ENCODE results near the gene LSM6. TPM values are rescaled to one million over a fixed set of nuclear protein-coding genes. Genes with fewer than 3 reads are reported as not detected.

LSM6 gene
- total and polyA plus RNA-seq, 12 donors = 10.7 to 49.4 (median 25.7) TPM

DNA sequence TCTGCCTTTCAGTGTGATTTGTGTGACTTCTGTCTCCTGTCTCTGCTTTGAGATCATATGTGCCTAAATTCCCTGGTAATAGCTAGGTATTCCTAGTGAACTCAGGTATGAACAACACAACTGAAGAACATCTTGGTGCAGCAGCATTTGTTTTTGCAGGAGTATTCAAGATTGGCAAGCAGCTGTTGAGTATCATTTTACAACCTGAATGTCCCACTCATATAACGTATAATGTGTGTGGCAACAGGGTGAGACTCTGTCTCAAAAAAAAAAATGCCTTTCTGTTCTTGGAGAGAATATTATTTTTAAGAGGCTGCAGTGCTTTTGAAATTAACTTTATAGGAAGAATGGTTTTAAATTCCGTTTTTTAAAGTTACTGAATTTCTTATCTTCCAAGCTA lies 7.7 kb downstream of the LSM6 start:
- H3K4me1 ChIP-seq (replicated peaks in 1 of 2) = peaks cover 3 to 28% of the 10 kb centered on the region in 2 donors
- H3K27me3 ChIP-seq = no peaks in the 10 kb centered on the region
- no peak overlapping the region for H3K27ac ChIP-seq
- no peak overlapping the region for H3K4me3 ChIP-seq
- DNase-seq = no peak
- TF ChIP-seq, protein P1, sequence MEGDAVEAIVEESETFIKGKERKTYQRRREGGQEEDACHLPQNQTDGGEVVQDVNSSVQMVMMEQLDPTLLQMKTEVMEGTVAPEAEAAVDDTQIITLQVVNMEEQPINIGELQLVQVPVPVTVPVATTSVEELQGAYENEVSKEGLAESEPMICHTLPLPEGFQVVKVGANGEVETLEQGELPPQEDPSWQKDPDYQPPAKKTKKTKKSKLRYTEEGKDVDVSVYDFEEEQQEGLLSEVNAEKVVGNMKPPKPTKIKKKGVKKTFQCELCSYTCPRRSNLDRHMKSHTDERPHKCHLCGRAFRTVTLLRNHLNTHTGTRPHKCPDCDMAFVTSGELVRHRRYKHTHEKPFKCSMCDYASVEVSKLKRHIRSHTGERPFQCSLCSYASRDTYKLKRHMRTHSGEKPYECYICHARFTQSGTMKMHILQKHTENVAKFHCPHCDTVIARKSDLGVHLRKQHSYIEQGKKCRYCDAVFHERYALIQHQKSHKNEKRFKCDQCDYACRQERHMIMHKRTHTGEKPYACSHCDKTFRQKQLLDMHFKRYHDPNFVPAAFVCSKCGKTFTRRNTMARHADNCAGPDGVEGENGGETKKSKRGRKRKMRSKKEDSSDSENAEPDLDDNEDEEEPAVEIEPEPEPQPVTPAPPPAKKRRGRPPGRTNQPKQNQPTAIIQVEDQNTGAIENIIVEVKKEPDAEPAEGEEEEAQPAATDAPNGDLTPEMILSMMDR (IDR thresholded peaks at IDR 0.05) = no peak
- TF ChIP-seq POLR2A (IDR thresholded peaks at IDR 0.05) = no peak
- intact Hi-C loops (cut with DNase I) = no loop called here
- H3K9me3 ChIP-seq (replicated peaks in 1 of 3) = no peaks in the 10 kb centered on the region
- peaks cover 0 to 5% of the 10 kb centered on the region in 2 donors for H3K36me3 ChIP-seq (replicated peaks in 1 of 2)
- 85 to 95% (median 93%) methylated on average over 2 of the region's 2 CpGs for WGBS, 4 donors

DNA sequence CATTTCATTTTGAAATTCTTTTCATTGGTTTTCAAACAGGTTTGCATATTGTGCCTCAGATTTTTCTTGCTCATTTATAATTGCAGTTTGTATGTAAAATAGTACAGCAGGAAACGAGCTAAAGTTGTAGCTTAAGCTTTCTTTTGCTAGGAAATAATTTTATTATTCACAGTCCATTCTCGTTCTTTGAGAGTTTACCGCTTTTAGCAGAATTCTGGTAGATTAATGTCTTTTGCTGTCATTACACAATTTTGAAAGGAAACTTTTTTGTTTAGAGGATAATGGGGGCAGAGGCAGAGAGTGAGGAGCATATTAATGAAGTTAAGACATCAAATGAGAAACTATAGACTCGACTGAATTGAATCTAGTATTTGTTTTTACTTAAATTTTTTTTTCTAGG lies 10.5 kb downstream of the LSM6 start:
- intact Hi-C loops (cut with DNase I) = no loop called here
- Histone ChIP-seq H3K36me3 (replicated peaks in 1 of 2) (peaks cover 0 to 24% of the 10 kb centered on the region in 2 donors), H3K27ac (no peak overlapping the region), H3K4me3 (no peak overlapping the region), H3K4me1 (replicated peaks in 1 of 2) (peaks cover 0 to under 1% of the 10 kb centered on the region in 2 donors), H3K27me3 (no peaks in the 10 kb centered on the region), H3K9me3 (replicated peaks in 1 of 3) (no peaks in the 10 kb centered on the region)
- no peak for TF ChIP-seq POLR2A (IDR thresholded peaks at IDR 0.05)
- TF ChIP-seq, protein P1 (IDR thresholded peaks at IDR 0.05) = no peak
- DNase-seq = no peak
- WGBS, 4 donors = 91 to 94% (median 92%) methylated on average over 4 of the region's 4 CpGs

DNA sequence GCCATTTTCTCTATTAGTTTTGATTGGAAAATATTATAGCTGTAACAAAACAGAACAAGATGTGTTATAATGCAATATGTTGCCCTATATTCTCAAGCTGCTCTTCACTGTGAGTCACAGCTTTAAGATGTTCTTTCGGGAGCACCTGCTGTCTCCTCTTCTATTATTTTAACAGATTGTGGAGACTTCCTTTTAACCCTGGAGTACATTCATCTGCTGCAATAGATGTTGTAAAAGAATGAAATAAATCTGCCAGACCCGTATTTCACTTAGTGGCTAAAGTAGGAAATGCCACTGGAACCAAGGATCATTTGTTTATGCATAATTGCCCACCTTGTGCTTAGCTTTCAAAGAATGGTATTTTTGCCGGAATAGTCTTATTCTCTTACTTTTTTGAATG lies 11.1 kb downstream of the LSM6 start:
- DNase-seq = no peak
- TF ChIP-seq POLR2A (IDR thresholded peaks at IDR 0.05) = no peak
- TF ChIP-seq, protein P1 (IDR thresholded peaks at IDR 0.05) = no peak
- Histone ChIP-seq H3K4me1 (replicated peaks in 1 of 2) (no peaks in the 10 kb centered on the region), H3K9me3 (replicated peaks in 1 of 3) (no peaks in the 10 kb centered on the region), H3K36me3 (replicated peaks in 1 of 2) (peaks cover 0 to 24% of the 10 kb centered on the region in 2 donors), H3K27ac (no peak overlapping the region), H3K27me3 (no peaks in the 10 kb centered on the region), H3K4me3 (no peak overlapping the region)
- WGBS, 4 donors = 76 to 84% (median 80%) methylated on average over 3 of the region's 3 CpGs
- intact Hi-C loops (cut with DNase I) = no loop called here

DNA sequence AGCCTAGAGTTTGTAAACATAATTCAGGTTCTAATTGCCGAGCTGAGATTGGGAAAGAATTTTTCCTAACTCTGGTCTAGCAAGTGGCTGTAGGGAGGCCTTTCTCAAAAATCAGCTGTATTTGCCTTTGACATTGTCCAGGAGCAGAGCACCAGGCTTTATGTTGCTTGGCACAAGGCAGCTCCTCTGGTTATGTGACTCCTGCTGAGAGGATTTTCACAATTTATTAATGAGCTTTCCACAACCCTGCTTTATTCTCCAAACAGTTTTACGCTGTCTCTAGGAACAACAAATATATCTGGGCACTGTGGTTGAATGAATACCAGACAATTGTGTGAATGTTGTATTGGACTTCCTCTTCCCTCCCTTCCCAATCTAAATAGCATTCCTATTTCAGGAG lies 14.9 kb downstream of the LSM6 start:
- H3K9me3 ChIP-seq (replicated peaks in 1 of 3) = no peaks in the 10 kb centered on the region
- 84 to 93% (median 87%) methylated on average over 2 of the region's 2 CpGs for WGBS, 4 donors
- H3K36me3 ChIP-seq (replicated peaks in 1 of 2) = peaks cover 0 to 24% of the 10 kb centered on the region in 2 donors
- H3K27me3 ChIP-seq = no peaks in the 10 kb centered on the region
- intact Hi-C loops (cut with DNase I) = no loop called here
- H3K27ac ChIP-seq = no peak overlapping the region
- no peaks in the 10 kb centered on the region for H3K4me1 ChIP-seq (replicated peaks in 1 of 2)
- TF ChIP-seq, protein P1 (IDR thresholded peaks at IDR 0.05) = no peak
- no peak for TF ChIP-seq POLR2A (IDR thresholded peaks at IDR 0.05)
- no peak overlapping the region for H3K4me3 ChIP-seq
- DNase-seq = no peak
